DMS153 treated with DMSO at 0.1 percent for 48 hours (cell line): Measurements from ENCODE around the gene CLEC2L.

ENCODE experiments used
- DNase-seq: peaks from one replicate; lab custom pipeline; 2025; ENCODE audit not compliant: unreplicated experiment; lab: John Stamatoyannopoulos, UW

Gene CLEC2L

GRCh38 chr7:139573871-139574270, 50.4 kb downstream of the CLEC2L start:
- DNase-seq: no peak

GRCh38 chr7:139574618-139575337, 51.3 kb downstream of the CLEC2L start:
- no peak for DNase-seq

GRCh38 chr7:139575338-139575680, 51.8 kb downstream of the CLEC2L start:
- no peak for DNase-seq

GRCh38 chr7:139576179-139576973, 52.9 kb downstream of the CLEC2L start:
- no peak for DNase-seq

GRCh38 chr7:139580435-139580834, 57.0 kb downstream of the CLEC2L start:
- no peak for DNase-seq

- no peak for DNase-seq
Measured at GRCh38 chr7:139582130-139582650, 58.7 kb downstream of the CLEC2L start.

GRCh38 chr7:139582671-139583155, 59.2 kb downstream of the CLEC2L start:
- no peak for DNase-seq

GRCh38 chr7:139583826-139584553, 60.5 kb downstream of the CLEC2L start:
- DNase-seq: no peak

GRCh38 chr7:139585042-139585441, 61.6 kb downstream of the CLEC2L start:
- DNase-seq: no peak

- no peak for DNase-seq
Measured at GRCh38 chr7:139586286-139586685, 62.8 kb downstream of the CLEC2L start.

GRCh38 chr7:139587535-139587934, 64.0 kb downstream of the CLEC2L start:
- DNase-seq: no peak

- DNase-seq: no peak
Measured at GRCh38 chr7:139588632-139589031, 65.1 kb downstream of the CLEC2L start.

GRCh38 chr7:139589474-139589873, 66.0 kb downstream of the CLEC2L start:
- no peak for DNase-seq

- no peak for DNase-seq
Measured at GRCh38 chr7:139591550-139592195, 68.2 kb downstream of the CLEC2L start.

- DNase-seq: no peak
Measured at GRCh38 chr7:139592801-139593461, 69.4 kb downstream of the CLEC2L start.

GRCh38 chr7:139594090-139594489, 70.6 kb downstream of the CLEC2L start:
- DNase-seq: no peak
